HG03159 (cell line): ENCODE measurements around the gene C16orf96.

Source experiments
- ATAC-seq: cut with Tn5 transposase; IDR thresholded peaks from one replicate; pipeline ENCODE4 v1.9.1; 2021; ENCODE audit warnings: mild to moderate bottlenecking, moderate library complexity; ENCODE audit not compliant: unreplicated experiment

Gene C16orf96

DNA sequence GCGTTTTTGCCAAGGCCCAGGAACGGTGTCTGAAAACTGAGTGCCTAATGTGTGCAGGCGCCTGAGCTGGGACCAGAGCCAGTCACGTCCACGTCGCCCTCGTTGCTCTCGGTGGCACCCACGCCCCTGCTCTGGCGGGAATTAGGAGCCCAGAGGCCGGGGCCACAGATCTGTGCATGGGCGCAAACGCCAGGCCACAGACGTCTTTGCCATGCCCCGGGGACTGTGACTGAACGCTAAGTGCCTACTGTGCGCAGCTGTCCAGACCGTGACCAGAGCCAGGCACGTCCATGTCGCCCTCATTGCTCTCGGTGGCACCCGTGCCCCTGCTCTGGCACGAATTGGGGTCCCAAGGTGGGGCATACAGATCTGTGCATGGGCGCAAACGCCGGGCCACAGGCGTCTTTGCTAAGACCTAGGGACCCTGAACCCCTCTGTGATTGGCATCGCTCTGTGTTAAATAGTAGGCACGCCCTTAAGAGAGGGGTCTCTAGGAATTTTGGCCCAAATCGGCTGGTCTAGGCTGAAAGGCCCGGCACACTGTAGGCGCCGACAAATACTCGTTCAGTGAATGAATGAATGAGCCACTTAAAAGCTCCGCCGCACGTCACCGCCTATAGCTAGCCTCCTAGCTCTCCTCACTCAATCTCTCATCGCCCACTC is 59.4 kb downstream of the C16orf96 start:
- ATAC-seq, result no peak

DNA sequence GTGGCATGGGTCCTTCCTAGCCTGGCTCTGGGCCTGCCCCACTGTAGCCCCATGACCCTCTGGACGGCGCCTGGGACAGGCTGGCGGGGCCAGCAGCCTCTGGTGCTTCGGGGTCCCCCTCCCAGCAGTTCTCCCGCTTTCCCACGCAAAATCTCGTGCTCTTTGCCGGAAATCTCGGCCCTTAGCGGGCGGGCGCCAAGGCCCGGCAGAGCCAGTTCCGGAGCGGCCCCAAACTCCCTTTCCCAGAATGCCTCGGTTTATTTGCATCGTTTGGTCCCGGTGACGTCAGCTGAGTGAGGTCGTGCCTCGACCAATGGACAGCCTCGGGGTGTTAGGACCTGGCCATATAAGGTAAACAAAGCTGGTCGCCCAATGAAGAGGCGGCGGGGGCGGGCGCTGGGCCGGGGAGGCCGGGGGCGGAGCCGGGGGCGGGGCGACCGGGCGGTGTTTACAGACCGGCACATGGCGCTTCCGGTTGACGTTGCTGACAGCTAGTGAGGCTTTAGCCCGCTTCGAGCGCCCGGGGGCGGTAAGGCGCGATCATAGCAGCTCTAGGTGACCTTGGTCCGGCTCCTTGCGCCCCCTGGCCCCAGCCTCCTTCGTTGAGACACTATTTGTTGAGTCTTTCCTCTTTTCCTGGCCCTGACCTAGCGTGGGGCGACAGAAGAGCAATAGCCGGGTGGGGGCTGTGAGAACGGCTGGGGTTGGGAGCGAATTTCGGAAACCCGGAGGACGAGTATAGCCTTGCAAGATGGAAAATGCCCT is 60.1 kb downstream of the C16orf96 start:
- ATAC-seq, result peak; percentile 75

DNA sequence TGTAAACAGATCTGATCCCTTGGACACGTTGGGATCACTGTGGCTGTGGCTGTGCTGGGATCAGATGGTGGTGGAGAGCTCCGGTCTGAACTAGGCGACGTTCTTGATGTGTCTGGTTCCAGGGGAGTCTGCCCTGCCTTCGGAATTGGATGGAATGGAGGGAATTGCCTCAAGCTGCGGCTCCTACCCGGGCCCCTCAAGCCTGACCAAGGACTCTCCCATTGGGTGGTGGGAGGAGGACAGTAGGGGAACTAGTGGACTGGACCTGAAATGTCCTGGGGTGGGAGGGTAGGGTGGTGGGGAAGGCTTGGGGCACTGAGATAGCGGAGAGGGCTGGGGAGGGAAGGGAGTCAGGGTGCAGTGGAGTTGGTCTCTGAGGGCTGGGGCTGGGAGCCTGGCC is 61.7 kb downstream of the C16orf96 start:
- ATAC-seq, result no peak

DNA sequence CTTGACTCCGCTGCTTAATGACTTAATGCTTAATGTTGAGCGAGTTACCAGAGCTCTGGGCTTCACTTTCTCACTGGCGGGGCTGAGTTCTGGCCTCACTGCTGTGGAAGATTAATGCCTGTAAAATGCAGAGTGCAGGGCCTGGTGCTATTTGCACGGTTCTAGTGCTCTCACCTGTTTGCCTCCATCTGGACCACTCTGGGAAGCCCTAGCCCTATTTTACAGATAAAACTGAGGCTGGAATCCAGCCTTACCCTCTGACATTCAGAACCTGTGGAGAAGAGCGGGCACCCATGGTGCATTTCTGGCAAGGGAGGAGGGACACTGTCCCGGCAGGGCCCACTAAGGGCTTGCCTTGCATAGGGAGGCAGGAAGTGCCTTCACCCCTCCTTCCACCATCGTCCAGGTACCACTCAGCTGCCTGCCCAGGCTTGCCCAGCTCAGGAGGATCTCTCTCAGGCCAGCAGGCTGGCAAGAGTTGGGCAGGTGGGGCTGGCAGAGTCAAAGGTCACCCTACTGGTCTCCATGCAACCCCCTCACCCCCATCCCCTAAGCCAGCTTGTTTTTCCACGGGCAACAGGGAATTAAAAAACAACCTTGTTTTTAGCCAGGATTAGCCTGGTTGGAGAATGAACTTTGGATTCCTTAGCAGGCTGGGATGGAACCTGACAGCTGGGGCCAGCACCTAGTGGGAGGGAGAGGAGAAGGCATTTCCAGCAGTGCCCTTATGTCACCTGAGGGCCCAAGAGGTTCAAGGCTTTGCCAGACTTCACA is 62.7 kb downstream of the C16orf96 start:
- no peak for ATAC-seq

DNA sequence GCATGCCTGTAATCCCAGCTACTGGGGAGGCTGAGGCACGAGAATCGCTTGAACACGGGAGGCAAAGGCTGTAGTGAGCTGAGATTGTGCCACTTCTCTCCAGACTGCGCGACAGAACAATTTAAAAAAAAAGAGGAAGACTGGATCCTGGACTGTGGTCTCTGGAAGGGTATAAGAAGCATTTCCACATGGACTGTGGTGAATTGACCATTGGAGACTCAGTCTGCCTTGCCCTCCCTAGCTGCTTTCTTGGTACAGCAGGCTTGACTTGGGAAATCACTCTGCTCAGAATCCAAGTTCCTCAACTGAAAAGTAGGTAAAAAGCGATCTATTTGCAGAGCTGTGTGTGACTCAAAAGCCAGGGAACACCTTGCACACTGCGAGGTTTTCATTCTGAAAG is 67.5 kb downstream of the C16orf96 start:
- no peak for ATAC-seq

DNA sequence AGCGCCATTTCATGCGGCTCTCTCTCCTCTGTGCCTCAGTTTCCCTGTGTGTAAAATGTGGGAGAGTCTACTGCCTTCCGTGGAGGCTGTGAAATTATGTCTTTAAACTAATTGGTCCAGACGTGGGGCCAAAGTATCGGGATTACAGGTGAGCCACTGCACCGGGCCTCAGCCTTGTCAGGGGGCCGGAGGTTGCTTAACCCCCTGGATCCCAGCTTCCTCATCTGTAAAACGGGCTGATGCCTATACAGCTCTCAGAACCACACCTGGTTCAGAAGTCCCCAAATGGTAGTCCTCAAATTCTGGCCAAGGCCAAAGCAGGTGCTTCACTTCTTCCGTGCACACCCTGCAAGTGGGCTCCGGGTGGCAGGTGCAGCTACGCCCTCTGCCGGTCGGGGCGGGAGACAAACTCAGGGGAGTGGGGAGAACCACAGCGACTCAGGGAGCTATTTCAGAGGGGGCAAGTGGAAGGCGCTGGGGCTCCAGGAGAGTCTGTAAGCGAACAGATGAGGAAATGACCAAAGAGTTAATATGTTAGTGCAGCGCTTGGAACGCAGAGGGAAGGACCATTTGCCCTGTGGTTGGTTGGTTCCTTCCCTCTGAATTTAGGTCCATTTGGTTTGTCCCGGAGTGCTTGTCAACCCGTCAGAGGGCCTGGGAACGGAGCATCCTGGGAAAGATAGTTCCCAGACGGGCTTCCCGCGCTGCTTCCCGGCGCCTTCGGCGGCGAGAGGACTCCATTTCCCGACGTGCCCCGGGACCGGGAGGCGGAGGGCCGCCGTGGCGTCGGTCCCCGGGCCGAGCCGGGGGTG is 68.1 kb downstream of the C16orf96 start, which contains the start of gene MGRN1:
MGRN1 (plus strand) TSS at position 812 of the 812 bp plus-strand sequence. CDS start 135 bp downstream, outside the sequence.
- ATAC-seq, result peak; percentile 72

GRCh38 chr16:4624827-4625559 is 68.9 kb downstream of the C16orf96 start:
- ATAC-seq, result peak; percentile 46

GRCh38 chr16:4625560-4626159 is 69.5 kb downstream of the C16orf96 start:
- no peak for ATAC-seq

- ATAC-seq, result no peak
These were observed 70.3 kb downstream of the C16orf96 start for GRCh38 chr16:4626396-4626795.

- ATAC-seq, result no peak
These were observed 72.1 kb downstream of the C16orf96 start for GRCh38 chr16:4628283-4628682.

GRCh38 chr16:4631444-4631843 is 75.3 kb downstream of the C16orf96 start:
- ATAC-seq, result no peak

- ATAC-seq, result no peak
These were observed 77.9 kb downstream of the C16orf96 start for GRCh38 chr16:4633910-4634635.

- no peak for ATAC-seq
These were observed 78.6 kb downstream of the C16orf96 start for GRCh38 chr16:4634768-4635167.

DNA sequence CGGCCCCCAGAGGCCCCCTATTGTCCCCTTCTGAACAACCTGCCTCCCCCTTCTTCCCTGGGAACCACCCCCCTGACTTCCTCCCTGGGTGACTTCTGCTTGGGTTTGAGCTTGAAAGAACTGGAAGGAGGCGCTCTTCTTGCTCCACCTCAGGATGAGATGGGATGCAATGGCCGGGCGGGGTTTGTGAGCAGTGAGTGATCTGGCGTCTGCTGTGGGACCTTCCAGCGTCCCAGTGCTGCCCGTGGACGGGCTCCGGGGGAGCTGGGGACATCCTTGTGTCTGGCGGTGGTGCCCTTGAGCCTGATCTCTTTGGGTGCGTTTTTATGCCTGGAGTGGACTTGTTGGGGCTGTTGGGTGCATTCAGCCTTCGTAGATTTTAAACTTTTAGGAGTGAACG is 80.1 kb downstream of the C16orf96 start:
- no peak for ATAC-seq

- ATAC-seq, result no peak
These were observed 81.5 kb downstream of the C16orf96 start for GRCh38 chr16:4637501-4638166.

GRCh38 chr16:4639899-4640509 is 83.9 kb downstream of the C16orf96 start:
- ATAC-seq, result no peak

DNA sequence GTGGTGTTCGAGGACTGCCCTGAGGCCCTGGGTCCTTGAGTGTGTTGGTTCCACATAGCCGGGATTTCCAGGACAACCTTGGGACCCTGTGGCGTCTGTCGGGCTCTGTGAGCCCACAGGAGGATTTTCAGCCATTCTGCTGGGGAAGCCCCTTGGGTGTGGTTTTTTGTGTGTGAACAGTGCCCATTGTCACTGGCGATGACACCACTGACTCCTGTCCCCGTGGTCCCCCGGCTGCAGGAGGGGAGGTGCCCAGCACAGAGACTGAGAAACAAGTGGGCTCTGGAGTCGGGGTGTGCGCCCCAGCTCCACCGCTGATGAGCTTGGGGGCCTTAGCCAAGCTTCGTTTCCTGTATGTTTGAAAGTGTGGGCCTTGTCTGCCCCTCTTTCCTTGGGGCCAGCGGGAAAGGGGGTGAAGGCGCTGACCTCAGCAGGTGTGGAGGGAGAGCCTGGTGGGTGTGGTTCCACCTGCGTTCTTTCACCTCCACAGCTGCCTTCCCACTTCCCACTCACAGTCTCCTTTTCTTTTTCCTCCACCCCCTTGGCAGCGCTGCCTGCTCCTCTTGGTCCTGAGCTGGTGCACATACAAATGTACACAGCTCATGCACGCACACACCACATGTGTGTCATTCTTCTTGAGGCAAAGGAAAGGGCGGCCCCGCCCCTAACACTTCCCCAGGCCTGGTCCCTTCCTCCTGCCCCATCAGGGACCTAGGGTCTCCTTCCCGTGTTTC is 84.6 kb downstream of the C16orf96 start:
- ATAC-seq, result no peak
